Hindlimb muscle (tissue), 1 donor: ENCODE data around the gene ZNF350. TPM values are rescaled to one million over a fixed set of nuclear protein-coding genes. Genes with fewer than 3 reads are reported as not detected.
"Not testable (repeated sequence)": the region's sequence is repeated elsewhere in the genome, so short reads cannot be mapped to it uniquely, and the experiment has no call there.

Experiments
- DNase-seq: peaks from one replicate; pipeline ENCODE4 v3.0.0-alpha.2; 2013
- polyA plus RNA-seq: library from polyadenylated mRNA; unstranded; fragments of 120-200 nt; gene quantifications from one replicate; pipeline ENCODE4 v1.2.1, GENCODE V29; 2013; ENCODE audit not compliant: insufficient read length

ZNF350 gene
- polyA plus RNA-seq, 1 donor = 6.5 TPM

DNA sequence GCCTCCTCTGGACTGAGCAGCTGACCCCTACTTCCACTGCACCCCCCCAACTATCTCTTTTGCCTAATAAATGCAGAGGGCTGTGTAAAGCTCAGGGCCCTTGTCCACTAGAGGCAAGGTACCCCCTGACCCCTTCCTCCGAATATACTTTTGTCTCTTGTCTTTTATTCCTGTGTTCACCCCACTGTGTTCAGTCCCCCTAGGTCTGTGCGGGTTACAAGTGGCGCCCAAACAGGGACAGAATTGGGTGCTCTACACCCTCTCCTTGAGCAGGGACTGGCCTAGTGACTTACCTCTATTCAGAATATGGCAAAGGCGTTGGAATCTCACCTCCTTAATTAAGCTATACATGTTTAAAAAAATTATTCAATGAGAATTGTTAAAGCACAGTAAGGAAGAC lies 15.0 kb downstream of the ZNF350 start:
- DNase-seq = no peak

DNA sequence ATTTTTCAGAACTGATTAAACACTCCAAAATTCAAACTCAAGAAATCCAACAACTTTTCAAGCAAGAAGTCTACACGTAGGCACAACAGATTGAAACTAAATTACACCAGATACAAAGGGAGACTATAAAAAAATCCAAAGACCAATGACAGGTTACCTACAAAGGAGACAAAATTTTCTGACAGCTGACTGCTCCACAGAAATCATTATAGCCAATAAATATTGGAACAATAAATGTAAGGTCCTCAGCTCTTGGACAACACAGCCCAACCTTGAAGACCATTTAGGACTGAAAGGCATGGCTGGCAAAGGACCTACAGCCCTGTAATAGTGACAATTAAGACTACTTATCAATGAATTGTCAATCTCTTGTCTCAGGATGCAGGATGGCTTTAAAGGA lies 15.9 kb downstream of the ZNF350 start:
- no peak for DNase-seq

DNA sequence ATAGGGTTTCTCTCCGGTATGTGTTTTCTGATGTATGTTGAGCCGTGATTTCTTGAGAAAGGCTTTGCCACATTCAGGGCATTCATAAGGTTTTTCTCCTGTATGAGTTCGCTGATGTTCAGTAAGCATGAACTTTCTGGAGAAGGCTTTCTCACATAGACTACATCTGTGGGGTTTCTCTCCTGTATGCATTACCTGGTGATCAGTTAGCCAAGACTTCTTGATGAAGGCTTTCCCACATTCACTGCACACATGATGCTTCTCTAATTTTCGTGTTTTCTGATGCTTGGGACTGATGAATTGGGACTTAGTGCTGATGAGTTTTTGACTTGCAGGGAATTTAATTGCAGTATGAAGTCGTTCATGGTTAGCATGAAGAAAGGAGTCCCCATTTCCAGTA lies 21.1 kb downstream of the ZNF350 start:
- DNase-seq = no peak

- DNase-seq = not testable (repeated sequence)
These were observed 25.9 kb downstream of the ZNF350 start for GRCh38 chr19:51960621-51961233.

DNA sequence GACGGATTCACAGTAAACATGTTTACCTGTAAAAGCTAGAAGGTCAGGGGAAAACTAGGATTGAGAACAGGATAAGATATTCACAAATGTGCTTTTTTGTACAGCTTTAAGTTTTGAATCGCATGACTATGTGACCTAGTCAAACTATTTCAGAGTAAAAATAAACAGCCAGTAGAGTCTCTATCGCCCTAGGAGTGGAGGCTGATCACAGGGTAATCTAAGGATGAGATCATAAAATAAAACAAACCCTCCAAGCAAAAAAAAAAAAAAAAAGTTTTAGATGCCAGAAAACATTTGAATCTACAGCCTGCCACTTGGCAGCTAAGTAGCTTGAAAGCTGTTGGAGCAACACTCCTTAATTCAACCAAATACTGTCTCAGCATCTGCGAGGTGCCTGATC lies 26.8 kb downstream of the ZNF350 start:
- DNase-seq = no peak

- not testable (repeated sequence) for DNase-seq
These were observed 28.8 kb downstream of the ZNF350 start for GRCh38 chr19:51957846-51958245.

- DNase-seq = peak; percentile 32
These were observed 37.7 kb downstream of the ZNF350 start for GRCh38 chr19:51948975-51949374.

DNA sequence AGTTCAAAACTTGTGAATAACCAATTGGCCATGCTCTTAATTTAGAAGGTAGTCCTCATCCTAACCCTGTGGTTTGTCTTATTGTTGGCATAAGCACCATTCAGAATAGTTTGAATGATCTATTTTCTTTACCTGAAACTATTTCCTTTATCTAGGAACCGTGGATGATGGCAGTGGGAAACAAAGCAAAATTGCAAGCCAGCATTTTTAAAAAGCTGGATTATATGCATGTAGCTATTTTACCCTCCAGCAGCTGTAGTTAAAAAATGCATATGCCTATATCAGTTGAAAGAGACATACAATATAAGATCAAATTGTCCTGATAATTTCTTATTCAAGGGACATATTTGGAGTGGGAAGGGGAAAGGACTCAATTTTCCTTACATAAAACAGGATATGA lies 40.0 kb downstream of the ZNF350 start:
- no peak for DNase-seq

DNA sequence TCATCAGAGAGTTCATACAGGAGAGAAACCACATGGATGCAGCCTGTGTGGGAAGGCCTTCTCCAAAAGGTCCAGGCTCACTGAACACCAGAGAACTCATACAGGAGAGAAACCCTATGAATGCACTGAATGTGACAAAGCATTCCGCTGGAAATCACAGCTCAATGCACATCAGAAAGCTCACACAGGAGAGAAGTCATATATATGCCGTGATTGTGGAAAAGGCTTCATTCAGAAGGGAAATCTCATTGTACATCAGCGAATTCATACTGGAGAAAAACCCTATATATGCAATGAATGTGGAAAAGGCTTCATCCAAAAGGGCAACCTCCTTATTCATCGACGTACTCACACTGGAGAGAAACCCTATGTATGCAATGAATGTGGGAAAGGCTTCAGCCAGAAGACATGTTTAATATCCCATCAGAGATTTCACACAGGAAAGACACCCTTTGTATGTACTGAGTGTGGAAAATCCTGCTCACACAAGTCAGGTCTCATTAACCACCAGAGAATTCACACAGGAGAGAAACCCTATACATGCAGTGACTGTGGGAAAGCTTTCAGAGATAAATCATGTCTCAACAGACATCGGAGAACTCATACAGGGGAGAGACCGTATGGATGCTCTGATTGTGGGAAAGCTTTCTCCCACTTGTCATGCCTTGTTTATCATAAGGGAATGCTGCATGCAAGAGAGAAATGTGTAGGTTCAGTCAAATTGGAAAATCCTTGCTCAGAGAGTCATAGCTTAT lies 41.7 kb downstream of the ZNF350 start:
- no peak for DNase-seq

DNA sequence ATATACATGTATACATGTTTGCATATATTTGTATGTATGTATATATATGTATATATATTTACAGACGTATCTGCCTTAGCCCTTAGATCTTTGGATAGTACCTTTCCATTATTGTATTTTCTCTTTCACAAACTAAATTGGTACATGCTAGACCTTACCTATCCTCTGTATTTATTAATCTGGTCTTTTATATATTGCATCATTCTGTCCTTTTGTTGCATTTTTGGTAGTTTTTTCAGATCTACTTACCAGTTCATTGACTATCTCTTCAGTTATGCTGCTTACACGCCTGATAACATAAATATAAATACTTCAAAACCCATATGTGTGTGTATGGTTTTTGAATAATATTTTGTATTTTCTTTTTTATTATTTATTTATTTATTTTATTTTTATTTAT lies 47.7 kb downstream of the ZNF350 start:
- no peak for DNase-seq

DNA sequence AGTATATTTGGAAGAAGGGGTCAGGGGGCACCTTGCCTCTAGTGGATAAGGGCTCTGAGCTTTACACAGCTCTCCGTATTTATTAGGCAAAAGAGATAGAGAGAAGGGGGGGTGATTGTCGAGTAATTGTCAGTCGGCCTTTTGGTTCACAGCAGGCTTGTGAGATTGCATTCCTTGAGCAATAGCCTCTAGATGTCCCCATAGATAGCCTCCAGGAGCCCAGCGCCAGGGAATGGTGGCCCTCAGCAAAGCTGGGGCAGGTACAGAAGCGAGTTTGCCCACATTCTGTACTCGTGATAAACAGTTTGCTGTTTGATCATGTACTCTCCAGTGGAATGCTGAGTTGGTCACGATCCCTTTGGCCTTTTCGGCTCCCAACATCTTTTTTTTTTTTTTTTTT lies 54.7 kb downstream of the ZNF350 start:
- DNase-seq = no peak

DNA sequence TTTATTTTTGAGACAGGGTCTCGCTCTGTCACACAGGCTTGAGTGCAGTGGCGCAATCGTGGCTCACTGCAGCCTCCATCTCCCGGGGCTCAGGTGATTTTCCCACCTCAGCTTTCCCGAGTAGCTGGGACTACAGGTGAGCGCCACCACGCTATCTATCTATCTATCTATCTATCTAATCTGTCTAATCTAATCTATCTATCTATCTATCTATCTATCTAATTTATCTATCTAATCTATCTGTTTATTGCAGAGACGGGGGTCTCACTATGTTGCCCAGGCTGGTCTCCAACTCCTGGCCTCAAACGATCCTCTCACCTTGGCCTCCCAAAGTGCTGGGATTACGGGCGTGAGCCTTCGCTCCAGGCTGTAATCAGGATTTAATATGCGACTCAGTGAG lies 58.8 kb downstream of the ZNF350 start:
- no peak for DNase-seq

GRCh38 chr19:51926784-51927741 lies 59.6 kb downstream of the ZNF350 start, which contains the start of gene ZNF613:
TSS of gene ZNF613 (plus strand) at chr19:51927472. CDS start at chr19:51936221, 8,749 bp downstream.
- peak; percentile 89 for DNase-seq

DNA sequence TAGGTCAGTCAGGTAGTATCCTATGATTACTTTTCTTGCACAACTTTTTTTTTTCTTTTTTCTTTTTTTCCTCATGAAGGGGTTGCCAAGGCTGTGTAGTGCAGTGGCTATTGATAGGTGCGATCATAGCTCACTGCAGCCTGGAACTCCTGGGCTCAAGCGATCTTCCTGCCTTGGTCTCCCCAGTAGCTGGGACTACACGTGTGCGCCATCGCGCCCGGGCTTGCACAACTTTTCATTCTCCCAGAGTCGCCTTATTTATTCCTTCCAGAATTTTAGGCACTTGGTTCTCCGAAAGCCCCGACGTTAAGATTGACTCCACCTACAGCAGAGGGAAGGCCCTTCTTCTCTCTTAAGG lies 60.2 kb downstream of the ZNF350 start:
- no peak for DNase-seq

DNA sequence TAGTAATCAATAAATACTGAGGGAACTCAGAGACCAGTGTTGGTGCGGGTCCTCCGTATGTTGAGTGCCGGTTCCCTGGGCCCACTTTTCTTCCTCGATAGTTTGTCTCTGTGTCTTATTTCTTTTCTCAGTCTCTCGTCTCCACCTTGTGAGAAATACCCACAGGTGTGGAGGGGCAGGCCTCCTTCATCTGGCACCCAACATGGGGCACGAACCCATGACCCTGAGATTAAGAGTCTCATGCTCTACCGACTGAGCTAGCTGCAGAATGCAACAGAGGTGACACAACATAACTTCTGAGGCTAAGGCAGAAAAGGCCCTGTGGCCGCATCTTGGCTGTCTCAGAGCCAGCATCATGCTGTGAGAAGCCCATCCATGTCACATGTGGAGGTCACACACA lies 64.7 kb downstream of the ZNF350 start:
- no peak for DNase-seq

- no peak for DNase-seq
These were observed 67.0 kb downstream of the ZNF350 start for GRCh38 chr19:51919606-51920005.

DNA sequence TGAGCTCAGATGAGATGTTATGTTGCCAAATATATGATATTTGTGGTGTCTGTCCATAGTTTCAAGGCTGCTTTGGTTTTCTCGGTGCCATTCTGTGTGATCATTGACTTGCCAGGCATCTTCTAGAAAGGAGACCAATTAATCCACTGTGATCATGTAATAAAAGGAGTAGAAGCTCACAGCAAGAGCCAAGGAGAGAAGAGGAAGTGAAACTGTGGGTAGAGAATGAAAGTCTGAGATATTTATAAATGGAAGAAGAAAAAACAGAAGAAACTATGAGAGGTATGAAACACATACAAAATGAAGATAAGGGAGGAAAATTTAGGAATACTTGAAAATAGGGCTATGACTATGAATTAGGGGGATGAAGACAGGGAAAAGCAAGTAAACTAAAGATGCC lies 70.5 kb downstream of the ZNF350 start:
- no peak for DNase-seq

- no peak for DNase-seq
These were observed 71.2 kb downstream of the ZNF350 start for GRCh38 chr19:51915324-51915867.
